SK-N-MC (cell line): Measurements from ENCODE around the gene SERPINA5.

ENCODE experiments used
- EZH2 ChIP-seq: fragments of 200-600 bp; sonication (generic); IDR thresholded peaks from one replicate; pipeline ENCODE4 v1.6.1; 2017; ENCODE audit warnings: antibody characterized with exemption
- POLR2AphosphoS5 ChIP-seq: IDR thresholded peaks from 2 replicates; pipeline ENCODE4 v1.6.1; 2012; ENCODE audit warnings: mild to moderate bottlenecking, low read depth, low read length, borderline replicate concordance

DNA sequence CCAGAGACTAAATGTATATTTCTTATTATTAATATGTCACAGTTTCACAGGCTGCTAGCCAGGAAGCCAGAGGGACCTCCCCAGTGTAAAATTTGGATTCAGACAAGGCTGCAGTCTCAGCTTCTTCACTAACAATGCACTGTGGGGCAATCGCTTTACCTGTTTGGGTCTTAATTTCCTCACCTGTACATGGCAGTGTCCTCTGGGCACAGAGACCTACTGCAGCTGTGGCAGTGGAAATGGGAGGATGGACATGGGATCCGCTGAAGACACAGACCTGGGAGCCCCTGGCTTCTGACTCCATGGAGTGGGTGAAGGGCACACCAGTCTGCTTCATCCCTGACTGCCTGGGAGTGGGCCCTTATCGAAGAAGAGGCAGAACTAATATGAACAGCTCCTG is 6.9 kb upstream of the SERPINA5 start:
- no peak for TF ChIP-seq POLR2AphosphoS5
- TF ChIP-seq EZH2: no peak
